GM10847 (cell line): ENCODE measurements around the gene EPHB1.

Experiments used
- POLR2A ChIP-seq: IDR thresholded peaks from 2 replicates; pipeline ENCODE4 v1.6.1; 2011; ENCODE audit not compliant: insufficient read length; ENCODE audit errors: extremely low read depth

The EPHB1 gene

GRCh38 chr3:134794950-134795745 is at the start of gene EPHB1:
Gene EPHB1, plus strand, starts transcription at chr3:134795260.
- peak; percentile 48 for TF ChIP-seq POLR2A

GRCh38 chr3:134748698-134749097 is 46.4 kb upstream of the EPHB1 start:
- TF ChIP-seq POLR2A: no peak

DNA sequence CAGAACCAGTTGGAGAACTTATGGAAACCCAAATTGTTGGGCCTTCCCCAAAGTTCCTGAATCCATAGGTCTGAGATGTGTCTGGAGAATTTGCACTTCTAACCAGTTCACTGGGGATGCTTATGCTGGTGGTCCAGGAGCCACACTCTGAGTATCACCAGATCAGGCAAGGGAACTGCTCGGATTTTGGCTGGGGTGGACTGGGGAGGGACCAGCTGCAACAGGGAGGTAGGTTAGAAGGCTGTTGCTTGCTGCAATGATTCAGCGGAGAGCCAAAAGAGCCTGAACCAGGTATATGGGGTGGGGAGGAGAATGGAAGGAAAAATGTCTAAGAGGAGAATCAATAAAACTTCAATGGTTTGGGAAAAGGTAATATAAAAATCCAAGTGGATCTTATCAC is 45.9 kb upstream of the EPHB1 start:
- TF ChIP-seq POLR2A: no peak

- no peak for TF ChIP-seq POLR2A
Measured at GRCh38 chr3:134749802-134750553, 45.1 kb upstream of the EPHB1 start.

DNA sequence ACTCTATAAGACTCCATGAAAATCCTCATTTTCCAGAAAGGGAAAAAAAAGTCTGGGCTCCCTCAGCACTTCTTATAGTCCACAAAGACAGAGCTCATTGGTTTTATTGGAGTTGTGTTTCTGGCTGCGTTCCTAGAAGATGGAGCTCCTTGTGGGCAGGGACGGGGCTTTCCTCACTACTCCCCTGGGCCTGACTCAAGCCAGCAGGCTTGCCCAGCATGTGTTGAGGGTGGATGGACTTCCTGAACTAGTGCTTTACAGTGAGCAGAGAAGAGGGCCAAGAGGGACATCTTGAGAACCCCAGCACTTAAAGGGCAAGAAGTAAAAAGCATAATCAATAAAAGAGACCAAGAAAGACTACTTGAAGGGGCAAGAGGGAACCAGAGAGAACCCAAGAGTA is 43.2 kb upstream of the EPHB1 start:
- no peak for TF ChIP-seq POLR2A

- TF ChIP-seq POLR2A: no peak
Measured at GRCh38 chr3:134752761-134753461, 42.1 kb upstream of the EPHB1 start.

- TF ChIP-seq POLR2A: no peak
Measured at GRCh38 chr3:134753999-134754742, 40.9 kb upstream of the EPHB1 start.

DNA sequence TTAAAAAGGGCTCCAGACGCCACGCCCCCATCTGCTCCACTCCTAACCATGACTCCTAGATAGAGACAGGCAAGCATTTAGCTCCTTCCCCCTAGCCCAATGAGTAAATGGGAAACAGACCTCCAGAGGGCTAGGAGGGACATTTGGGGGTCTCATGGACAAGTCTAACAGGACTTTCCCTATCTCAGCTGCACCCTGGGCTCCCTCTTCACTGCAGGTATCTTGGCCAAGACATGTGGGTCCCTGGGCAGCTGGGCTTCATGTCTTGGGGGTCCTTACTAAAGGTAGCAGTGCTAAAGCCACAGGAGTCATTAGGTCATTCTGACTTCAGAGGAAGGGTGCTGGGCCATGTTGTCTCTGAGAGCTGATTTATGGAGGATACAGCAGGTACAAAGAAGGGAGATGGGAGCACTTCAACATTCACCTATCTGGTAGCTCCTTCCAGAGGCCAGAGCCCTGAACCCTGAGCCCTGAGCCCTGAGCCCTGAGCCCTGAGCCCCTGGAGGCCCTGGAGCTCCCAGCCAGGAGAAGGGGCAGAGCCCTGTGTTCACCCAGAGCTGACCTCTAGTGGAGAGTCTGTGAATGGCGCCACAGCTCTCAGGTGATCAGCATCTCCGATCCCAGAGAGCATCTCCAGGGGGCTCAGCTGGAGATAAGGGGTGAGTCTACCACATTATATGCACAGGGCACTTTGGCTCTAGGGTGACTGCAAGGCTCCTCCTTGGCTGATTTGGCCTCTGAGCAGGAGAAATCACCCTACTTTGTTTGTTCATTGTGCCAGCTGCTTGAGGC is 40.1 kb upstream of the EPHB1 start:
- no peak for TF ChIP-seq POLR2A

- no peak for TF ChIP-seq POLR2A
Measured at GRCh38 chr3:134755821-134756220, 39.2 kb upstream of the EPHB1 start.

GRCh38 chr3:134757549-134758069 is 37.5 kb upstream of the EPHB1 start:
- no peak for TF ChIP-seq POLR2A

DNA sequence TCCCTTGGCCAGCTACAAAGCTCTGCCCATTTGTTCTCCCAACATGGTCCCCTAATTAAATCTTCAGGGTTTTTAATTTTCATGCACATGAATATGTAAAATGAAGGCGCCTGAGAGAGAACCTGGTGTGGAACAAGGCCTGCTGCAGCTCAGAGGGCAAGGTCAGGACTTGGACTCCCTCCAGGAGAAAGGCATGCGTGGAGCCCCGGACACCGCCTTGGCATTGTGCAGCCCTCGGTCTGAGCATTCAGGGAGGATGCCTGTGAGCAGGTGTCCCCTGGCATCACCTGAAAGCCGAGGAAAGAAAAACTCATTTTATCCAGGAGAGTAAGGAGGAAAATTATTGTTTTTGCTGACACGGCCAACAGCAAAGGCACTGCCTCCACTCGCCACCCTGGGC is 33.8 kb upstream of the EPHB1 start:
- no peak for TF ChIP-seq POLR2A

DNA sequence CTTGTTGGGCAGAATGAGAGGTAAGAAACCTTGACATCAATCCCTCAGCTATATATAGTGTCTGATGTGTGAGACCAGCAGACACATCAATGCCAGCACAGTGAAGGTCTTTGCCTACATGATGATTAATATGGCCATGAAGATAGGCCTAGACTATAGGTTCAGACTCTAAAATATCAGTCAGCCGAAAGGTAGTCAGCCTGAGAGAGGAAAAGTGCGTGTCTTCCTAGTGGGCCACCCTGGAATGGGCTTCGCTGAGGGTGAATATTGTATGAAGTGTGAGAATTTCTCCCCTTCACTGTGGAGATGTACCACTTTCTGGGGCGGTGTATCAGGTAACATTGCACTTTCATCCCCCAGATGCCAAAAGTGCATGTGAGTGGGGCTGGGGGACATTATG is 33.0 kb upstream of the EPHB1 start:
- no peak for TF ChIP-seq POLR2A

DNA sequence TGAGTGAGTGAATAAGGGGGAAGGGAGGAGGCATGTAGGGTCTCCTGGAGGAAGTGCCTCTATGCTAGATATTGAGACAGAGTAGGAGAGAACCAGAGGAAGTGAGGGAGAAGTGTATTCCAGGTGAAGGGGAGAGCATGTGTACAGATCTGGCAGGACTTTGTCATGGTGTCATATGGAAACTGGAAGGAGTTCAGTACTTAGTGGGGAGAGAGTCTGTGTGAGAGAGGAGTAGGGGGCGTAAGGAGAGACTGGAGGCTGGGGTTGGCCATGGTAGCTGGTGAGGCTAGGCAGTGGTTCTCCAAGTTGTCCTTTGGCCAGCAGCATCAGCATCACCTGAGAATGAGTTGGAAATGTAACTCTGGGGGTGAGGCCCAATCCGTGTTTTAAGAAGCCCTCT is 29.6 kb upstream of the EPHB1 start:
- TF ChIP-seq POLR2A: no peak

DNA sequence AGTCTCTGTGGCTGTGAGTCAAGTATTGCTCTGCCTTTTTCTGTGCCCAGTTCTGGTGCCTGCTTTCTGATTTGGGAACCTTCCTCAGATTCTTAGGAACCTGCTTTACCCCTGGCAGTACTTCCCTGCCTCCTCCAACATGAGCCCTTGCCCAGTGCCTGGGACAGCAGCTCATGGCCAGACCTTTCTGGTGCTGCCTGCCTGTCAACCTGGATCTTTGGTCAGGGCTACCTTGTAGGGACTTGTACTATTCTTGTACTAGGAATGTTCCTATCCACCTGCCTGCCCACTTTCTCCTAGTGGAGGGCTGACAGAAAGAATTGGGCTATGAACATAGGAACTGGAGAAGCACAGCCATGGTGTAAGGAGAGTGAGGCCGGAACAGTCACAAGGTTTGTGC is 28.8 kb upstream of the EPHB1 start:
- TF ChIP-seq POLR2A: no peak
